Gastroesophageal sphincter (tissue), 4 donors: ENCODE results near the gene CLEC2L. TPM values are rescaled to one million over a fixed set of nuclear protein-coding genes. Genes with fewer than 3 reads are reported as not detected.

Experiments
- ATAC-seq: fragments of 150-250 bp; one replicate; pipeline ENCODE4 v1.9.1; 2016; ENCODE audit warnings: mild to moderate bottlenecking, moderate library complexity
- H3K27ac ChIP-seq, 4 donors: fragments of 200-600 bp; sonication (generic) in 3 of 4; 1 replicate in 3 of 4; 2 replicates in 1 of 4; pipeline ENCODE4 v1.5.1; 2016 to 2019
- H3K27me3 ChIP-seq: fragments of 200-600 bp; sonication (generic); one replicate; pipeline ENCODE4 v1.5.1; 2019
- H3K36me3 ChIP-seq, 2 donors: fragments of 200-600 bp; sonication (generic); one replicate each; pipeline ENCODE4 v1.5.1; 2019; ENCODE audit warnings: control low read depth in 1 of 2
- H3K4me1 ChIP-seq, 3 donors: fragments of 200-600 bp; sonication (generic); 1 replicate in 2 of 3; 2 replicates in 1 of 3; pipeline ENCODE4 v1.5.1; 2016 to 2019; ENCODE audit warnings: control low read depth in 2 of 3
- H3K4me3 ChIP-seq, 2 donors: fragments of 200-600 bp; sonication (generic); one replicate each; pipeline ENCODE4 v1.5.1; 2019; ENCODE audit warnings: mild to moderate bottlenecking in 1 of 2, moderate library complexity in 1 of 2
- H3K9me3 ChIP-seq, 3 donors: fragments of 200-600 bp; sonication (generic); one replicate each; pipeline ENCODE4 v1.5.1; 2017 to 2019; ENCODE audit warnings: control low read depth in 2 of 3
- CTCF ChIP-seq, 4 experiments: fragments of 200-600 bp in 2 of 4; fragments of 450-650 bp in 2 of 4; sonication (generic) in 1 of 4; IDR thresholded peaks; one replicate each; pipeline ENCODE4 v1.5.1; 2017 to 2019; ENCODE audit warnings: antibody characterized with exemption in 4 of 4, mild to moderate bottlenecking in 2 of 4, moderate library complexity in 2 of 4
- EP300 ChIP-seq: sonication (generic); formaldehyde crosslinking; IDR thresholded peaks from one replicate; pipeline ENCODE4 v1.6.1; 2017; ENCODE audit warnings: antibody characterized with exemption, mild to moderate bottlenecking
- POLR2A ChIP-seq, 2 donors: fragments of 450-650 bp; IDR thresholded peaks; one replicate each; pipeline ENCODE4 v1.6.1; 2017; ENCODE audit warnings: antibody characterized with exemption in 2 of 2, mild to moderate bottlenecking in 2 of 2, moderate library complexity in 1 of 2
- POLR2AphosphoS5 ChIP-seq: sonication (generic); formaldehyde crosslinking; IDR thresholded peaks from one replicate; pipeline ENCODE4 v1.6.1; 2017; ENCODE audit warnings: antibody characterized with exemption
- WGBS, 2 donors: methylation state at CpG; one replicate each; pipeline ENCODE4 v1.1.5; 2018; ENCODE audit warnings: low coverage in 1 of 2; 5-methylcytosine and 5-hydroxymethylcytosine counted together
- total RNA-seq, 4 donors: library from RNA; depleted of rRNA; stranded (reverse); fragments of >200 nt; gene quantifications; one replicate each; pipeline ENCODE4 v1.1.0, GENCODE V29; 2016

Gene CLEC2L
- total RNA-seq, 4 donors from 2014 or later, result 0.39 TPM; not detected in 3

DNA sequence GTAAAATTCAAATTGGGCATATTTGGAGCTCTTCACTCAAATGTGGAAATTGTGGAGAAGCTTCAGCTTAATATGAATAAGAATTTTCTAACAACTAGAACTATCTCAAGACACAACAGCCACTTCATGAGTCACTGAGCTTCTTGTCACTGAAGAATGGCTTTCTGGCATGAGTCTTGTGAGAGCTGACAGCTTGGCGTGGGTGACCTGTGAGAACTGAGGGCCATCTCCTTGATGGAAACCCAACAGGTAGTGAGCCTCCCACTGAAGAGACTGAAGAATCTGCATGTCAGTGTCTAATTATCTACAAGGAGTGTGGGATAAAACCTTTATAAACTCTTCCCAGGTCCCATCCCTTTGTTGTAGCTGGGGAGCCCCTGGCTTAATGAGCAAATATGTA is 66.0 kb downstream of the CLEC2L start:
- H3K4me1 ChIP-seq, result peaks cover 0 to 9% (median 0%) of the 10 kb centered on the region in 3 donors
- H3K27me3 ChIP-seq, result no peaks in the 10 kb centered on the region
- peaks cover 0 to 91% of the 10 kb centered on the region in 2 donors for H3K36me3 ChIP-seq
- ATAC-seq, result no peak
- H3K4me3 ChIP-seq, result no peak overlapping the region
- no peaks in the 10 kb centered on the region for H3K9me3 ChIP-seq
- TF ChIP-seq POLR2A (IDR thresholded peaks at IDR 0.05), result no peak
- TF ChIP-seq EP300, result no peak
- TF ChIP-seq CTCF (IDR thresholded peaks at IDR 0.05), result no peak
- no peak for TF ChIP-seq POLR2AphosphoS5
- WGBS, 2 donors, result 100% methylated on average over 1 of the region's 1 CpG
- H3K27ac ChIP-seq, result no peak overlapping the region

DNA sequence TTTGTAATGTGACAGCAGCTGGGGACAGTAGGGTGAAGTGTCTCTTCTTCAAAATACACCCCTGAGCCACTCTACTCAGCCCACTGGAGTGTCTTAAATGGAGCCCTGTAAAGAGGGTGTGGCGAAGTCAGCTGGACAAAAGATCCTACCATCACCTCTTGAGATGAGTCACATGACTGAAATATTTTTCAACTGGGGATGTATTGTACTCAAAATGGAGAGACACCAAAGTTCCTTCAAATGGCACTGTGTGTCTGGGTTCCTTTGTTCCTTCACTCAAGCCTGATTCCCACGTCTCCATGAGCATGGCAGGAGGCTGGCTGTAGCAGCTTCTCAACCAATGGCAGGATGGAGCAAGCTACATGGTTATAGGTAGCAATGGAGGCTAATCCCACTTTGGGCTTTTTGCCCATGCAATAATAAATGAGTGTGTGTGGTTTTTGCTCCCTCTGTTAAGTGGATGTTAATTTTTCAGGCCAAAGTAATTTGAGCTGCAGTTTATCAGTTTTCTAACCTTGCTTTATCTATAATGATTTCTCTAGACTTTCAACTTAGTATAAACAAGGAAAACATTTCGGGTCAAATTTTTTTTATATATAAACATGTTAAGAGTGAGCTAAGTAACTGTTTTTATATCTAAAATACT is 68.2 kb downstream of the CLEC2L start:
- WGBS, 2 donors, result 75 to 89% methylated on average over 2 to 3 of the region's 3 CpGs
- no peak for ATAC-seq
- Histone ChIP-seq H3K9me3 (no peaks in the 10 kb centered on the region), H3K4me1 (peaks cover 0 to 7% (median 0%) of the 10 kb centered on the region in 3 donors), H3K4me3 (no peak overlapping the region), H3K27me3 (no peaks in the 10 kb centered on the region), H3K27ac (no peak overlapping the region), H3K36me3 (peaks cover 0 to 95% of the 10 kb centered on the region in 2 donors)
- no peak for TF ChIP-seq POLR2A (IDR thresholded peaks at IDR 0.05)
- no peak for TF ChIP-seq CTCF (IDR thresholded peaks at IDR 0.05)
- no peak for TF ChIP-seq POLR2AphosphoS5

GRCh38 chr7:139592801-139593461 is 69.4 kb downstream of the CLEC2L start:
- TF ChIP-seq CTCF (IDR thresholded peaks at IDR 0.05), result no peak
- TF ChIP-seq POLR2A (IDR thresholded peaks at IDR 0.05), result no peak
- TF ChIP-seq EP300, result no peak
- TF ChIP-seq POLR2AphosphoS5, result no peak
- 96 to 100% methylated on average over 3 to 4 of the region's 4 CpGs for WGBS, 2 donors

DNA sequence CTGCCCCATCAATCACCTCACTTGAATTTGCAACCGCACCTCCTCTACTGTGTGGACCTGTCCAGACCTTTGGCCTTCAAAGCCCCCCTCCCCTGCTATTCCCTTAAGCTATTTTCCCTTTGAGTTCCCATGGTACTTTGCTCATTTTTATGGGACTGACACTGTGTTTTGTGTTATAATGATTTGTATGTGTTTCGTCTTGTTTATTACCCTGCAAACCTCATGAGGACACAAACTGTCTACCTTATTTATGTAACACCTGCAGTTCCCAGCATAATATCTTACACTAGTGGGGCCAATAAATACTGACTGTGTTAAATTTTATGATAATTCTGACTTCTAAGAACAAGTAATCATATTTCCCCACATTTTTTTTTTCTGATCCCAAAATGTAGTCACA is 70.6 kb downstream of the CLEC2L start:
- H3K27ac ChIP-seq, result no peak overlapping the region
- no peak for ATAC-seq
- peaks cover 0 to 12% (median 0%) of the 10 kb centered on the region in 3 donors for H3K4me1 ChIP-seq
- no peaks in the 10 kb centered on the region for H3K27me3 ChIP-seq
- 96 to 100% methylated on average over 1 to 2 of the region's 2 CpGs for WGBS, 2 donors
- TF ChIP-seq CTCF (IDR thresholded peaks at IDR 0.05), result no peak
- no peak for TF ChIP-seq POLR2A (IDR thresholded peaks at IDR 0.05)
- no peak for TF ChIP-seq EP300
- H3K36me3 ChIP-seq, result peaks cover 0 to 99% of the 10 kb centered on the region in 2 donors
- H3K4me3 ChIP-seq, result no peak overlapping the region
- H3K9me3 ChIP-seq, result no peaks in the 10 kb centered on the region

More at GRCh38 chr7:139592801-139593461, 69.4 kb downstream of the CLEC2L start:
- ATAC-seq, result no peak
- no peak overlapping the region for H3K27ac ChIP-seq
- peaks cover 0 to 99% of the 10 kb centered on the region in 2 donors for H3K36me3 ChIP-seq
- H3K4me3 ChIP-seq, result no peak overlapping the region
- H3K4me1 ChIP-seq, result peaks cover 0 to 7% (median 0%) of the 10 kb centered on the region in 3 donors
- no peaks in the 10 kb centered on the region for H3K9me3 ChIP-seq
- no peaks in the 10 kb centered on the region for H3K27me3 ChIP-seq

Other genes with a start within 250 kb of the CLEC2L start
- 10 to 100 TPM; 16.6 to 18.2 (median 17.3) TPM for gene FMC1, start 182.3 kb upstream of the CLEC2L start, total RNA-seq
- 100 to 1,000 TPM in 1 of 4 donors, 10 to 100 TPM in 3; 61.5 to 106 (median 72.6) TPM for gene LUC7L2, start 163.8 kb upstream of the CLEC2L start, total RNA-seq
- under 1 TPM in 2 of 4 donors, not detected in 2; 0.67 to 0.81 TPM for gene KLRG2, start 40.0 kb upstream of the CLEC2L start, total RNA-seq